ENCODE data around the gene SENP1. TPM values are rescaled to one million over a fixed set of nuclear protein-coding genes. Genes with fewer than 3 reads are reported as not detected.

The SENP1 gene
- total and polyA plus RNA-seq, 2 experiments from 2014 or later: 8.6 to 27.7 TPM

- ATAC-seq (no peak), DNase-seq (ENCODE audit: low spot score) (no peak)
- H3K4me2 ChIP-seq: no peak overlapping the region
- no peak for TF ChIP-seq CREB1 (CRISPR knock-in tag; IDR thresholded peaks at IDR 0.05; ENCODE audit: low read depth)
- no peak for TF ChIP-seq NANOG (IDR thresholded peaks at IDR 0.05; ENCODE audit: borderline replicate concordance)
- TF ChIP-seq EZH2phosphoT487 (IDR thresholded peaks at IDR 0.05; ENCODE audit: unreplicated experiment): no peak
- TF ChIP-seq ZNF114 (CRISPR knock-in tag; IDR thresholded peaks at IDR 0.05): no peak
- no peak for TF ChIP-seq ZNF462 (CRISPR knock-in tag; IDR thresholded peaks at IDR 0.05)
- TF ChIP-seq EZH2 (IDR thresholded peaks at IDR 0.05; ENCODE audit: low read depth, unreplicated experiment): no peak
- TF ChIP-seq REST (IDR thresholded peaks at IDR 0.05; ENCODE audit: unreplicated experiment): no peak
- TF ChIP-seq JUNB (IDR thresholded peaks at IDR 0.05; ENCODE audit: unreplicated experiment): no peak
- no peak for TF ChIP-seq ZNF331 (CRISPR knock-in tag; IDR thresholded peaks at IDR 0.05; ENCODE audit: low read depth)
- no peak for TF ChIP-seq CTCF (conservative IDR thresholded peaks at IDR 0.05; ENCODE audit: low read depth in 2 of 2)
- TF ChIP-seq ETS1 (IDR thresholded peaks at IDR 0.05): no peak
- TF ChIP-seq POLR2AphosphoS5 (IDR thresholded peaks at IDR 0.05; ENCODE audit: low read depth): no peak
- no peak for TF ChIP-seq STAT1 (IDR thresholded peaks at IDR 0.05; ENCODE audit: unreplicated experiment)
- peaks cover 82% of the 10 kb centered on the region for H3K27me3 ChIP-seq (ENCODE audit: insufficient read depth)
- H3K4me3 ChIP-seq: no peak overlapping the region
- no peak overlapping the region for H2AFZ ChIP-seq
- H3K9me2 ChIP-seq (ENCODE audit: insufficient read depth): peaks cover 19% of the 10 kb centered on the region
- no peaks in the 10 kb centered on the region for H3K36me3 ChIP-seq (ENCODE audit: insufficient read depth)
- no peak overlapping the region for H3K27ac ChIP-seq (ENCODE audit: low read depth)
- H3F3A ChIP-seq (replicated peaks; ENCODE audit: low read depth): no peaks in the 10 kb centered on the region
- peaks cover 58% of the 10 kb centered on the region for H3K27me3 Mint-ChIP-seq (ENCODE audit: insufficient read depth, low read depth, poor library complexity)
- no peak overlapping the region for H3K27ac Mint-ChIP-seq
- H4K20me1 ChIP-seq (replicated peaks; ENCODE audit: insufficient read depth): no peaks in the 10 kb centered on the region
- no peaks in the 10 kb centered on the region for H3K36me3 Mint-ChIP-seq (ENCODE audit: low read depth)
- peaks cover 19% of the 10 kb centered on the region for H3K4me1 ChIP-seq (ENCODE audit: insufficient read depth)
- H3K9me3 Mint-ChIP-seq: no peaks in the 10 kb centered on the region
- H3K4me1 Mint-ChIP-seq: peaks cover 45% of the 10 kb centered on the region
- no peaks in the 10 kb centered on the region for H3K79me2 ChIP-seq (replicated peaks; ENCODE audit: insufficient read depth)
- no peak overlapping the region for H3K4me3 Mint-ChIP-seq
These were observed 70.8 kb downstream of the SENP1 start for GRCh38 chr12:48034835-48035805.
